Ishikawa (cell line): ENCODE measurements around the gene EPB41L4B.

Experiments used
- CEBPB ChIP-seq: IDR thresholded peaks from 2 replicates; pipeline ENCODE4 v1.6.1; 2012
- EP300 ChIP-seq: IDR thresholded peaks from 2 replicates; pipeline ENCODE4 v1.6.1; 2012; ENCODE audit warnings: borderline replicate concordance
- TAF1 ChIP-seq: IDR thresholded peaks from 2 replicates; pipeline ENCODE4 v1.6.1; 2012; ENCODE audit warnings: low read depth, mild to moderate bottlenecking

GRCh38 chr9:109267555-109267954 lies 53.3 kb downstream of the EPB41L4B start:
- no peak for TF ChIP-seq CEBPB
- no peak for TF ChIP-seq EP300
- TF ChIP-seq TAF1: no peak
